ENCODE measurements around the gene SGMS2.

DNA sequence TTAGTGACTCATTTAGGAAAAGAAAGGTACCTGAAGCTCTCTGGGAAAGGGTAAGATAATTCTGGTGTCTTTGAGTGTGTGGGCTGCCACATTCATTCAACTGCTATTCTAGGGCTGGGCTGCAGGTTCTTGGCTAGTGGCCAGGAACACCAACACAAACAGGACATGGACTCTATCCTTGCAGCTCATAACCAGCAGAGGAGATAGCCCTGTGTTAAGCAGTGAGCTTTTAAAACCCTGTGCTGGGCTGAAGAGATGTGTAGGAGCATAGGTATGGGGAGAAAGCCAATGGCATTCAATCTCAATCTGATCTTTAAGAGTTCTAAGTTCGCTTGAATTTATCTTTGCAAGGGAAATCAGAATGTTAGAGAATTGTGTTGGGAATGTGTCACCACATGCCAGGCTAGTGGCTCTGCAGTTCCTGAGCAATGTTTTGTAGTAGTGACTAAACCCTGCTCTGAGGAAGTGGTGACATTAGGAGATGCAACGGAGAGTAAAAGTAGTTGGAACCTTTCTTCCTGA is 39.2 kb downstream of the SGMS2 start:
- TF ChIP-seq NR3C1 (CRISPR knock-in tag; IDR thresholded peaks at IDR 0.05) (no peak), ZNF589 (CRISPR knock-in tag; conservative IDR thresholded peaks at IDR 0.05) (no peak), PHF21A (CRISPR knock-in tag; IDR thresholded peaks at IDR 0.05) (no peak), CBX1 (IDR thresholded peaks at IDR 0.05; ENCODE audit: low read depth) (no peak), ARNTL (CRISPR knock-in tag; IDR thresholded peaks at IDR 0.05) (no peak), SETDB1 (CRISPR knock-in tag; IDR thresholded peaks at IDR 0.05; ENCODE audit: borderline replicate concordance) (no peak), POLR2AphosphoS2 (IDR thresholded peaks at IDR 0.05; ENCODE audit: low read depth, low read length) (no peak)
- TF ChIP-seq, protein P1, sequence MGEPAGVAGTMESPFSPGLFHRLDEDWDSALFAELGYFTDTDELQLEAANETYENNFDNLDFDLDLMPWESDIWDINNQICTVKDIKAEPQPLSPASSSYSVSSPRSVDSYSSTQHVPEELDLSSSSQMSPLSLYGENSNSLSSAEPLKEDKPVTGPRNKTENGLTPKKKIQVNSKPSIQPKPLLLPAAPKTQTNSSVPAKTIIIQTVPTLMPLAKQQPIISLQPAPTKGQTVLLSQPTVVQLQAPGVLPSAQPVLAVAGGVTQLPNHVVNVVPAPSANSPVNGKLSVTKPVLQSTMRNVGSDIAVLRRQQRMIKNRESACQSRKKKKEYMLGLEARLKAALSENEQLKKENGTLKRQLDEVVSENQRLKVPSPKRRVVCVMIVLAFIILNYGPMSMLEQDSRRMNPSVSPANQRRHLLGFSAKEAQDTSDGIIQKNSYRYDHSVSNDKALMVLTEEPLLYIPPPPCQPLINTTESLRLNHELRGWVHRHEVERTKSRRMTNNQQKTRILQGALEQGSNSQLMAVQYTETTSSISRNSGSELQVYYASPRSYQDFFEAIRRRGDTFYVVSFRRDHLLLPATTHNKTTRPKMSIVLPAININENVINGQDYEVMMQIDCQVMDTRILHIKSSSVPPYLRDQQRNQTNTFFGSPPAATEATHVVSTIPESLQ (CRISPR knock-in tag; conservative IDR thresholded peaks at IDR 0.05), result no peak
